HG03378 (cell line): ENCODE measurements around the gene ENAH.

Source experiments
- ATAC-seq: cut with Tn5 transposase; IDR thresholded peaks from one replicate; pipeline ENCODE4 v1.9.1; 2021; ENCODE audit warnings: mild to moderate bottlenecking, moderate library complexity; ENCODE audit not compliant: unreplicated experiment

The ENAH gene

GRCh38 chr1:225610539-225610938, 42.4 kb downstream of the ENAH start:
- ATAC-seq = no peak

- no peak for ATAC-seq
These were observed 44.7 kb downstream of the ENAH start for GRCh38 chr1:225608014-225608796.

GRCh38 chr1:225607355-225607754, 45.6 kb downstream of the ENAH start:
- no peak for ATAC-seq

GRCh38 chr1:225603538-225604354, 49.2 kb downstream of the ENAH start:
- ATAC-seq = no peak

GRCh38 chr1:225602590-225603206, 50.2 kb downstream of the ENAH start:
- no peak for ATAC-seq

- no peak for ATAC-seq
These were observed 50.9 kb downstream of the ENAH start for GRCh38 chr1:225601902-225602589.

- no peak for ATAC-seq
These were observed 54.1 kb downstream of the ENAH start for GRCh38 chr1:225598847-225599246.

- ATAC-seq = no peak
These were observed 54.9 kb downstream of the ENAH start for GRCh38 chr1:225597926-225598575.

- no peak for ATAC-seq
These were observed 56.2 kb downstream of the ENAH start for GRCh38 chr1:225596736-225597135.

GRCh38 chr1:225595974-225596551, 56.9 kb downstream of the ENAH start:
- ATAC-seq = no peak

GRCh38 chr1:225595452-225595851, 57.5 kb downstream of the ENAH start:
- ATAC-seq = no peak

GRCh38 chr1:225593414-225593813, 59.5 kb downstream of the ENAH start:
- ATAC-seq = no peak

GRCh38 chr1:225592362-225593025, 60.4 kb downstream of the ENAH start:
- ATAC-seq = no peak

GRCh38 chr1:225587310-225587709, 65.6 kb downstream of the ENAH start:
- ATAC-seq = no peak

- no peak for ATAC-seq
These were observed 71.7 kb downstream of the ENAH start for GRCh38 chr1:225581186-225581585.

GRCh38 chr1:225580238-225581099, 72.5 kb downstream of the ENAH start:
- no peak for ATAC-seq

- no peak for ATAC-seq
These were observed 74.5 kb downstream of the ENAH start for GRCh38 chr1:225578251-225578977.

GRCh38 chr1:225577241-225577640, 75.7 kb downstream of the ENAH start:
- ATAC-seq = no peak
